GM23248 (cell line): Measurements from ENCODE around the gene MAML3.

Experiments used
- EZH2 ChIP-seq: fragments of 200-600 bp; sonication (generic); IDR thresholded peaks from 2 replicates; pipeline ENCODE4 v1.6.1; 2018; ENCODE audit warnings: antibody characterized with exemption, mild to moderate bottlenecking; ENCODE audit not compliant: insufficient read depth, poor library complexity, severe bottlenecking
- EZH2phosphoT487 ChIP-seq: fragments of 200-600 bp; sonication (generic); IDR thresholded peaks from 2 replicates; pipeline ENCODE4 v1.6.1; 2018; ENCODE audit warnings: antibody characterized with exemption, moderate library complexity, mild to moderate bottlenecking, low read depth; ENCODE audit not compliant: insufficient read depth

GRCh38 chr4:139913995-139914598, 239.9 kb downstream of the MAML3 start:
- TF ChIP-seq EZH2phosphoT487: no peak
- TF ChIP-seq EZH2: no peak
